K562 (cell line): ENCODE results near the gene HOXC4. TPM values are rescaled to one million over a fixed set of nuclear protein-coding genes. Genes with fewer than 3 reads are reported as not detected.

Experiments used
- ARID2 ChIP-seq: fragments of 450-650 bp; IDR thresholded peaks from 2 replicates; pipeline ENCODE4 v1.6.1; 2017; ENCODE audit warnings: antibody characterized with exemption, mild to moderate bottlenecking
- BCOR ChIP-seq: fragments of 450-650 bp; IDR thresholded peaks from 2 replicates; pipeline ENCODE4 v1.6.1; 2016
- CBX3 ChIP-seq, 2 experiments: IDR thresholded peaks; 1 replicate in 1 of 2; 2 replicates in 1 of 2; pipeline ENCODE4 v1.6.1; 2012; ENCODE audit warnings: inconsistent platforms in 2 of 2, low read length in 2 of 2, borderline replicate concordance in 1 of 2, control low read depth in 1 of 2
- EP300 ChIP-seq: IDR thresholded peaks from 2 replicates; pipeline ENCODE4 v1.6.1; 2012; ENCODE audit warnings: low read length, improper control_type of control experiment
- HLTF ChIP-seq: fragments of 450-650 bp; IDR thresholded peaks from 2 replicates; pipeline ENCODE4 v1.6.1; 2016
- HNRNPK ChIP-seq: fragments of 200-400 bp; formaldehyde crosslinking; IDR thresholded peaks from one replicate; pipeline ENCODE4 v1.6.1; 2018; ENCODE audit warnings: mild to moderate bottlenecking, low read depth, low read length; ENCODE audit not compliant: poor library complexity, severe bottlenecking
- KDM1A ChIP-seq, 2 experiments: fragments of 450-650 bp; IDR thresholded peaks; 2 replicates each; pipeline ENCODE4 v1.6.1; 2016; ENCODE audit warnings: mild to moderate bottlenecking in 2 of 2
- KLF16 ChIP-seq: IDR thresholded peaks from 2 replicates; pipeline ENCODE4 v1.6.1; 2016; ENCODE audit warnings: antibody characterized with exemption
- MAZ ChIP-seq, 2 experiments: fragments of 450-650 bp in 1 of 2; sonication (generic) in 1 of 2; formaldehyde crosslinking; IDR thresholded peaks in 1 of 2; conservative IDR thresholded peaks in 1 of 2; 2 replicates each; pipeline versions ENCODE4 v1.4.0 to v1.5.0; 2020; ENCODE audit warnings: mild to moderate bottlenecking in 1 of 2, missing genetic modification reagents in 1 of 2
- MTA3 ChIP-seq: fragments of 450-650 bp; formaldehyde crosslinking; IDR thresholded peaks from 2 replicates; pipeline ENCODE4 v1.6.1; 2017; ENCODE audit warnings: mild to moderate bottlenecking, borderline replicate concordance
- PHF21A ChIP-seq: fragments of 450-650 bp; IDR thresholded peaks from 2 replicates; pipeline ENCODE4 v1.6.1; 2017; ENCODE audit warnings: low read depth, borderline replicate concordance
- RAD21 ChIP-seq, 2 experiments: fragments of 250-450 bp in 1 of 2; fragments of 450-650 bp in 1 of 2; sonication (Bioruptor Pico) in 1 of 2; formaldehyde crosslinking in 1 of 2; IDR thresholded peaks in 1 of 2; conservative IDR thresholded peaks in 1 of 2; 2 replicates each; pipeline versions ENCODE4 v1.4.0 to v1.8.0; 2020 to 2022; ENCODE audit warnings: mild to moderate bottlenecking in 2 of 2, moderate library complexity in 1 of 2
- RB1 ChIP-seq: fragments of 450-650 bp; IDR thresholded peaks from 2 replicates; pipeline ENCODE4 v1.6.1; 2017; ENCODE audit warnings: low read depth, mild to moderate bottlenecking
- SAFB2 ChIP-seq: fragments of 200-400 bp; formaldehyde crosslinking; IDR thresholded peaks from 2 replicates; pipeline ENCODE4 v1.6.1; 2018; ENCODE audit warnings: borderline replicate concordance, low read length, low read depth, moderate library complexity; ENCODE audit not compliant: severe bottlenecking
- SIN3A ChIP-seq, 2 experiments: fragments of 150-350 bp in 1 of 2; IDR thresholded peaks; 2 replicates each; pipeline ENCODE4 v1.6.1; 2011 to 2016; ENCODE audit warnings: borderline replicate concordance in 2 of 2, low read depth in 2 of 2, low read length in 2 of 2, mild to moderate bottlenecking in 2 of 2, moderate library complexity in 2 of 2; ENCODE audit not compliant: control insufficient read depth in 1 of 2
- SPI1 ChIP-seq: IDR thresholded peaks from 2 replicates; pipeline ENCODE4 v1.6.1; 2011; ENCODE audit warnings: low read depth, low read length, control low read depth, borderline replicate concordance
- SREBF1 ChIP-seq: fragments of 150-350 bp; IDR thresholded peaks from 2 replicates; pipeline ENCODE4 v1.6.1; 2014; ENCODE audit warnings: antibody characterized with exemption, low read depth, low read length, borderline replicate concordance
- STAG1 ChIP-seq: sonication (generic); formaldehyde crosslinking; IDR thresholded peaks from 2 replicates; pipeline ENCODE4 v1.5.0; 2020; ENCODE audit warnings: missing genetic modification reagents, borderline replicate concordance
- TARDBP ChIP-seq: fragments of 450-650 bp; IDR thresholded peaks from 2 replicates; pipeline ENCODE4 v1.6.1; 2016
- TCF7 ChIP-seq: sonication (generic); IDR thresholded peaks from 2 replicates; pipeline ENCODE4 v1.6.1; 2016; ENCODE audit warnings: antibody characterized with exemption, borderline replicate concordance
- TFE3 ChIP-seq: fragments of 450-650 bp; formaldehyde crosslinking; IDR thresholded peaks from 2 replicates; pipeline ENCODE4 v1.4.0; 2020; ENCODE audit warnings: mild to moderate bottlenecking, mixed read lengths
- TRIM28 ChIP-seq: fragments of 450-650 bp; IDR thresholded peaks from 2 replicates; pipeline ENCODE4 v1.6.1; 2017
- U2AF2 ChIP-seq: fragments of 200-400 bp; formaldehyde crosslinking; optimal IDR thresholded peaks from 2 replicates; pipeline ENCODE3; 2017; ENCODE audit warnings: low read depth, mild to moderate bottlenecking, low read length
- XRCC5 ChIP-seq: fragments of 200-400 bp; formaldehyde crosslinking; IDR thresholded peaks from 2 replicates; pipeline ENCODE4 v1.6.1; 2017; ENCODE audit warnings: low read depth, mild to moderate bottlenecking, low read length
- ZFP1 ChIP-seq: fragments of 450-650 bp; formaldehyde crosslinking; IDR thresholded peaks from 2 replicates; pipeline ENCODE4 v1.4.0; 2020; ENCODE audit warnings: mild to moderate bottlenecking, mixed read lengths
- ZNF444 ChIP-seq: fragments of 250-450 bp; sonication (Bioruptor Pico); IDR thresholded peaks from 2 replicates; pipeline ENCODE4 v1.4.0; 2020; ENCODE audit warnings: mild to moderate bottlenecking, moderate library complexity
- ZNF696 ChIP-seq: fragments of 250-450 bp; sonication (Bioruptor Pico); conservative IDR thresholded peaks from 2 replicates; pipeline ENCODE4 v1.4.0; 2020; ENCODE audit warnings: mild to moderate bottlenecking, moderate library complexity
- polyA plus RNA-seq, 8 experiments: library from polyadenylated mRNA; depleted of rRNA in 4 of 8; stranded (reverse) in 5 of 8; unstranded in 3 of 8; fragments of >200 nt; fragmentation: Nextera tagmentation in 2 of 8; fragmentation: Illumina TruSeq in 1 of 8; extraction: Ambion mirVana in 2 of 8; extraction: Trizol in 1 of 8; gene quantifications; 2 replicates each; pipeline versions ENCODE4 v1.2.1 to v1.2.3, GENCODE V29; 2011 to 2014; ENCODE audit warnings: inconsistent platforms in 1 of 8, missing spikeins in 1 of 8
- total RNA-seq, 7 experiments: library from RNA; depleted of rRNA in 6 of 7; stranded (reverse); fragments of >200 nt in 6 of 7; fragmentation: Illumina TruSeq in 2 of 7; extraction: Trizol in 2 of 7; gene quantifications; 2 replicates each; pipeline versions ENCODE4 v1.2.1 to v1.2.3, GENCODE V29; 2011 to 2021; ENCODE audit warnings: low replicate concordance in 1 of 7
- TF ChIP-seq, protein P1 (sequence below): fragments of 450-650 bp; formaldehyde crosslinking; IDR thresholded peaks from 2 replicates; pipeline ENCODE4 v1.4.0; 2020; ENCODE audit warnings: mild to moderate bottlenecking, moderate library complexity

The HOXC4 gene
- total and polyA plus RNA-seq, 9 of the 15 experiments (the other 6 are each of a cell fraction or from before 2014, with no cell fraction given) = 0.06 to 1.5 (median 0.44) TPM; not detected in 1

- TF ChIP-seq TFE3 (peak; percentile 93), KLF16 (0 out of 2 replicates have a peak, but pooled peaks have one; percentile 6), CBX3 (IDR thresholded peaks at IDR 0.05; ENCODE audit: borderline replicate concordance in 1 of 2, low read length in 2 of 2) (peak in 1 of 2 experiments; percentile 59; a peak in 1 of 3 replicates), U2AF2 (no peak), SIN3A (IDR thresholded peaks at IDR 0.05; ENCODE audit: borderline replicate concordance in 2 of 2, control insufficient read depth in 1 of 2, low read depth in 2 of 2, low read length in 2 of 2) (no peak), EP300 (0 out of 2 replicates have a peak, but pooled peaks have one; percentile 17), ARID2 (peak; percentile 96), XRCC5 (0 out of 2 replicates have a peak, but pooled peaks have one; percentile 57), RB1 (peak; percentile 32; the same call in 1 of the 2 replicates), PHF21A (0 out of 2 replicates have a peak, but pooled peaks have one; percentile 29), BCOR (0 out of 2 replicates have a peak, but pooled peaks have one; percentile 13), ZNF444 (CRISPR knock-in tag) (0 out of 2 replicates have a peak, but pooled peaks have one; percentile 27), RAD21 (CRISPR knock-in tag; conservative IDR thresholded peaks at IDR 0.05 in 1 of 2, IDR thresholded peaks at IDR 0.05 in 1 of 2) (peak; percentile 80 to 89), KDM1A (IDR thresholded peaks at IDR 0.05) (peak in 1 of 2 experiments; percentile 87; a peak in 2 of 4 replicates), HNRNPK (peak; percentile 28), SPI1 (no peak), ZNF696 (CRISPR knock-in tag) (no peak), TARDBP (no peak), SAFB2 (no peak), HLTF (peak; percentile 61; the same call in 1 of the 2 replicates), ZFP1 (CRISPR knock-in tag) (no peak), MTA3 (0 out of 2 replicates have a peak, but pooled peaks have one; percentile 51), SREBF1 (no peak), TCF7 (no peak), MAZ (CRISPR knock-in tag; conservative IDR thresholded peaks at IDR 0.05 in 1 of 2, IDR thresholded peaks at IDR 0.05 in 1 of 2) (peak in 1 of 2 experiments; percentile 53; a peak in 1 of 4 replicates), TRIM28 (peak; percentile 58; the same call in 1 of the 2 replicates), STAG1 (CRISPR knock-in tag) (peak; percentile 57; the same call in 1 of the 2 replicates)
- TF ChIP-seq, protein P1, sequence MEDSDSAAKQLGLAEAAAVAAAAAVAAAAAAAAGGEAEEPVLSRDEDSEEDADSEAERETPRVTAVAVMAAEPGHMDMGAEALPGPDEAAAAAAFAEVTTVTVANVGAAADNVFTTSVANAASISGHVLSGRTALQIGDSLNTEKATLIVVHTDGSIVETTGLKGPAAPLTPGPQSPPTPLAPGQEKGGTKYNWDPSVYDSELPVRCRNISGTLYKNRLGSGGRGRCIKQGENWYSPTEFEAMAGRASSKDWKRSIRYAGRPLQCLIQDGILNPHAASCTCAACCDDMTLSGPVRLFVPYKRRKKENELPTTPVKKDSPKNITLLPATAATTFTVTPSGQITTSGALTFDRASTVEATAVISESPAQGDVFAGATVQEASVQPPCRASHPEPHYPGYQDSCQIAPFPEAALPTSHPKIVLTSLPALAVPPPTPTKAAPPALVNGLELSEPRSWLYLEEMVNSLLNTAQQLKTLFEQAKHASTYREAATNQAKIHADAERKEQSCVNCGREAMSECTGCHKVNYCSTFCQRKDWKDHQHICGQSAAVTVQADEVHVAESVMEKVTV = peak; percentile 67
Measured at GRCh38 chr12:54032627-54033100, 21.0 kb upstream of the HOXC4 start, which contains the start of gene HOXC5 (continued).
